Activated CD4-positive, alpha-beta memory T cell treated with anti-CD3 and anti-CD28 coated beads, Interleukin-2, amount 10 ng/mL, durations not matched to agents 7 days and 5 days (primary cell): ENCODE results near the gene EHF. TPM values are rescaled to one million over a fixed set of nuclear protein-coding genes. Genes with fewer than 3 reads are reported as not detected.
"Not testable (repeated sequence)": the region's sequence is repeated elsewhere in the genome, so short reads cannot be mapped to it uniquely, and the experiment has no call there.

Experiments
- CTCF ChIA-PET: fragments of 350-600 bp; sonication (Branson Sonifier 250); formaldehyde crosslinking; loops from one replicate; lab custom pipeline; 2021; ENCODE audit warnings: antibody characterized with exemption, inconsistent platforms; lab: Charles Lee
- POLR2A ChIA-PET: fragments of 350-600 bp; sonication (Branson Sonifier 250); formaldehyde crosslinking; loops from one replicate; lab custom pipeline; 2021; ENCODE audit warnings: antibody characterized with exemption; lab: Charles Lee
- DNase-seq: peaks from one replicate; pipeline ENCODE4 v3.0.0-alpha.2; 2020
- H3K27ac Mint-ChIP-seq: one replicate; pipeline ENCODE4 v1.8.0; 2021; ENCODE audit warnings: mild to moderate bottlenecking, mixed read lengths
- H3K27me3 Mint-ChIP-seq: one replicate; pipeline ENCODE4 v1.8.0; 2021; ENCODE audit warnings: mixed read lengths
- H3K36me3 Mint-ChIP-seq: one replicate; pipeline ENCODE4 v1.8.0; 2021; ENCODE audit warnings: low read depth, mixed read lengths
- H3K4me1 Mint-ChIP-seq: one replicate; pipeline ENCODE4 v1.8.0; 2021; ENCODE audit warnings: mixed read lengths
- H3K4me3 Mint-ChIP-seq: one replicate; pipeline ENCODE4 v1.8.0; 2021; ENCODE audit warnings: mild to moderate bottlenecking, mixed read lengths
- H3K9me3 Mint-ChIP-seq: one replicate; pipeline ENCODE4 v1.8.0; 2021; ENCODE audit warnings: mixed read lengths
- total RNA-seq, 2 experiments: library from RNA; stranded (reverse); gene quantifications; one replicate each; pipeline ENCODE4 v1.2.3, GENCODE V29; 2021

The EHF gene
- total RNA-seq, 2 experiments from 2014 or later, result not detected

GRCh38 chr11:34674038-34674437 lies 53.1 kb downstream of the EHF start:
- H3K9me3 Mint-ChIP-seq, result no peaks in the 10 kb centered on the region
- ChIA-PET CTCF (no interaction called here), POLR2A (no interaction called here)
- DNase-seq, result no peak
- H3K36me3 Mint-ChIP-seq, result no peaks in the 10 kb centered on the region
- H3K4me1 Mint-ChIP-seq, result peaks cover 6% of the 10 kb centered on the region
- peaks cover 45% of the 10 kb centered on the region for H3K27me3 Mint-ChIP-seq
- no peak overlapping the region for H3K27ac Mint-ChIP-seq
- no peak overlapping the region for H3K4me3 Mint-ChIP-seq

GRCh38 chr11:34676227-34676626 lies 55.3 kb downstream of the EHF start:
- POLR2A ChIA-PET, result no interaction called here
- no peaks in the 10 kb centered on the region for H3K9me3 Mint-ChIP-seq
- H3K4me1 Mint-ChIP-seq, result no peaks in the 10 kb centered on the region
- H3K4me3 Mint-ChIP-seq, result no peak overlapping the region
- peaks cover 40% of the 10 kb centered on the region for H3K27me3 Mint-ChIP-seq
- no peaks in the 10 kb centered on the region for H3K36me3 Mint-ChIP-seq
- H3K27ac Mint-ChIP-seq, result no peak overlapping the region
- CTCF ChIA-PET, result no interaction called here
- no peak for DNase-seq

- H3K36me3 Mint-ChIP-seq, result no peaks in the 10 kb centered on the region
- ChIA-PET POLR2A (no interaction called here), CTCF (no interaction called here)
- no peak overlapping the region for H3K4me3 Mint-ChIP-seq
- peaks cover 23% of the 10 kb centered on the region for H3K27me3 Mint-ChIP-seq
- no peak for DNase-seq
- no peak overlapping the region for H3K27ac Mint-ChIP-seq
- H3K9me3 Mint-ChIP-seq, result no peaks in the 10 kb centered on the region
- no peaks in the 10 kb centered on the region for H3K4me1 Mint-ChIP-seq
Measured at GRCh38 chr11:34679681-34680080, 58.8 kb downstream of the EHF start.

GRCh38 chr11:34680206-34680605 lies 59.3 kb downstream of the EHF start:
- Mint-ChIP-seq H3K27ac (no peak overlapping the region), H3K27me3 (peaks cover 22% of the 10 kb centered on the region), H3K4me3 (no peak overlapping the region), H3K9me3 (no peaks in the 10 kb centered on the region), H3K4me1 (no peaks in the 10 kb centered on the region), H3K36me3 (no peaks in the 10 kb centered on the region)
- DNase-seq, result no peak
- ChIA-PET CTCF (no interaction called here), POLR2A (no interaction called here)

GRCh38 chr11:34680918-34681586 lies 60.2 kb downstream of the EHF start:
- H3K36me3 Mint-ChIP-seq, result no peaks in the 10 kb centered on the region
- ChIA-PET POLR2A (no interaction called here), CTCF (no interaction called here)
- no peak for DNase-seq
- H3K9me3 Mint-ChIP-seq, result no peaks in the 10 kb centered on the region
- no peak overlapping the region for H3K27ac Mint-ChIP-seq
- H3K4me3 Mint-ChIP-seq, result no peak overlapping the region
- H3K4me1 Mint-ChIP-seq, result no peaks in the 10 kb centered on the region
- peaks cover 14% of the 10 kb centered on the region for H3K27me3 Mint-ChIP-seq

- Mint-ChIP-seq H3K9me3 (no peaks in the 10 kb centered on the region), H3K4me1 (no peaks in the 10 kb centered on the region), H3K27ac (no peak overlapping the region), H3K36me3 (no peaks in the 10 kb centered on the region), H3K4me3 (no peak overlapping the region), H3K27me3 (peaks cover 7% of the 10 kb centered on the region)
- no peak for DNase-seq
- CTCF ChIA-PET, result no interaction called here
- POLR2A ChIA-PET, result no interaction called here
Measured at GRCh38 chr11:34682825-34683224, 61.9 kb downstream of the EHF start.

- Mint-ChIP-seq H3K27ac (no peak overlapping the region), H3K4me1 (no peaks in the 10 kb centered on the region), H3K27me3 (peaks cover 7% of the 10 kb centered on the region), H3K9me3 (no peaks in the 10 kb centered on the region), H3K4me3 (no peak overlapping the region), H3K36me3 (no peaks in the 10 kb centered on the region)
- DNase-seq, result no peak
- POLR2A ChIA-PET, result no interaction called here
- CTCF ChIA-PET, result no interaction called here
Measured at GRCh38 chr11:34683396-34683795, 62.5 kb downstream of the EHF start.

- H3K27me3 Mint-ChIP-seq, result peaks cover 7% of the 10 kb centered on the region
- no peak overlapping the region for H3K27ac Mint-ChIP-seq
- ChIA-PET POLR2A (no interaction called here), CTCF (no interaction called here)
- no peaks in the 10 kb centered on the region for H3K4me1 Mint-ChIP-seq
- DNase-seq, result no peak
- no peak overlapping the region for H3K4me3 Mint-ChIP-seq
- H3K36me3 Mint-ChIP-seq, result no peaks in the 10 kb centered on the region
- no peaks in the 10 kb centered on the region for H3K9me3 Mint-ChIP-seq
Measured at GRCh38 chr11:34685864-34686263, 65.0 kb downstream of the EHF start.

- H3K27ac Mint-ChIP-seq, POLR2A ChIA-PET, DNase-seq, H3K4me3 Mint-ChIP-seq, H3K36me3 Mint-ChIP-seq, CTCF ChIA-PET, H3K4me1 Mint-ChIP-seq, H3K9me3 Mint-ChIP-seq: not testable (repeated sequence)
- H3K27me3 Mint-ChIP-seq, result peaks cover 26% of the 10 kb centered on the region
Measured at GRCh38 chr11:34692299-34692698, 71.4 kb downstream of the EHF start.

- POLR2A ChIA-PET, result no interaction called here
- CTCF ChIA-PET, result no interaction called here
- Mint-ChIP-seq H3K27me3 (peaks cover 30% of the 10 kb centered on the region), H3K36me3 (no peaks in the 10 kb centered on the region), H3K4me1 (no peaks in the 10 kb centered on the region), H3K27ac (no peak overlapping the region), H3K4me3 (no peak overlapping the region), H3K9me3 (no peaks in the 10 kb centered on the region)
- DNase-seq, result no peak
Measured at GRCh38 chr11:34696862-34697261, 76.0 kb downstream of the EHF start.

- no peaks in the 10 kb centered on the region for H3K9me3 Mint-ChIP-seq
Measured at GRCh38 chr11:34706709-34707461, 86.0 kb downstream of the EHF start.

GRCh38 chr11:34707462-34707840 lies 86.6 kb downstream of the EHF start:
- Mint-ChIP-seq H3K4me3 (no peak overlapping the region), H3K9me3 (no peaks in the 10 kb centered on the region), H3K4me1 (no peaks in the 10 kb centered on the region), H3K36me3 (no peaks in the 10 kb centered on the region), H3K27me3 (peaks cover 18% of the 10 kb centered on the region), H3K27ac (no peak overlapping the region)
- no peak for DNase-seq
- ChIA-PET POLR2A (no interaction called here), CTCF (no interaction called here)

More at GRCh38 chr11:34706709-34707461, 86.0 kb downstream of the EHF start:
- Mint-ChIP-seq H3K4me1 (no peaks in the 10 kb centered on the region), H3K36me3 (no peaks in the 10 kb centered on the region), H3K27me3 (peaks cover 18% of the 10 kb centered on the region), H3K27ac (no peak overlapping the region), H3K4me3 (no peak overlapping the region)
- ChIA-PET POLR2A (no interaction called here), CTCF (no interaction called here)
- no peak for DNase-seq
